ENCODE results near the gene HYCC2. TPM values are rescaled to one million over a fixed set of nuclear protein-coding genes. Genes with fewer than 3 reads are reported as not detected.
"Not testable (repeated sequence)": the region's sequence is repeated elsewhere in the genome, so short reads cannot be mapped to it uniquely, and the experiment has no call there.

The HYCC2 gene
- total and polyA plus RNA-seq, 10 donors, result 3.2 to 68.9 (median 42.7) TPM

- H3K27me3 ChIP-seq (replicated peaks in 1 of 7); DNase-seq; H3K9me3 ChIP-seq: not testable (repeated sequence)
- Histone ChIP-seq H3K36me3 (peaks cover 0 to 20% (median 0%) of the 10 kb centered on the region in 6 donors), H3K4me1 (peaks cover 14 to 83% (median 55%) of the 10 kb centered on the region in 6 donors), H3K4me3 (peak overlapping the region; percentile 57 to 81 (median 78)), H3K27ac (peak overlapping the region; percentile 89 to 100 (median 100))
- intact Hi-C loops (cut with DNase I; ENCODE audit: low total_unique reads), result loop anchor here (2.0 kb wide), 1 partner anchor 39 kb away; no protein-coding TSS in a partner anchor
- WGBS, 5 donors, result 12 to 18% (median 14%) methylated on average over 13 of the region's 13 CpGs
- TF ChIP-seq CTCF (IDR thresholded peaks at IDR 0.05 in 8 of 11, conservative IDR thresholded peaks at IDR 0.05 in 3 of 11), result peak in 1 of 11 experiments; percentile 13
Observed at GRCh38 chr2:201117735-201118094, 46.2 kb upstream of the HYCC2 start.

GRCh38 chr2:201116959-201117734, 45.7 kb upstream of the HYCC2 start:
- DNase-seq, result no peak
- TF ChIP-seq POLR2AphosphoS5 (IDR thresholded peaks at IDR 0.05) (peak in 1 of 3 donors; percentile 72), CTCF (IDR thresholded peaks at IDR 0.05 in 8 of 11, conservative IDR thresholded peaks at IDR 0.05 in 3 of 11) (peak; percentile 16 to 78 (median 54)), POLR2A (IDR thresholded peaks at IDR 0.05) (peak in 1 of 3 donors; percentile 76)
- H3K9me3 ChIP-seq, result no peaks in the 10 kb centered on the region
- H3K4me1 ChIP-seq, result peaks cover 8 to 83% (median 49%) of the 10 kb centered on the region in 6 donors
- H3K27ac ChIP-seq, result peak overlapping the region; percentile 89 to 100 (median 100)
- WGBS, 5 donors, result 0 to 2% (median 1%) methylated on average over 22 of the region's 22 CpGs
- no peaks in the 10 kb centered on the region for H3K27me3 ChIP-seq (replicated peaks in 1 of 7)
- H3K4me3 ChIP-seq, result peak overlapping the region; percentile 57 to 81 (median 78)
- peaks cover 0 to 14% (median 0%) of the 10 kb centered on the region in 6 donors for H3K36me3 ChIP-seq
- intact Hi-C loops (cut with DNase I; ENCODE audit: low total_unique reads), result no loop called here

GRCh38 chr2:201116115-201116958, 44.9 kb upstream of the HYCC2 start, which contains the start of gene CFLAR:
Gene CFLAR, plus strand, starts transcription at chr2:201116164. Its CDS starts 13,702 bp downstream, at chr2:201129866.
- intact Hi-C loops (cut with DNase I; ENCODE audit: low total_unique reads), result no loop called here
- Histone ChIP-seq H3K4me3 (peak within 1 kb of the TSS; percentile 57 to 81 (median 78)), H3K27ac (peak within 1 kb of the TSS; percentile 89 to 100 (median 100)), H3K27me3 (replicated peaks in 1 of 7) (no peaks in the 10 kb centered on the region), H3K4me1 (peaks cover 0 to 80% (median 41%) of the 10 kb centered on the region in 6 donors), H3K9me3 (no peaks in the 10 kb centered on the region), H3K36me3 (peaks cover 0 to 6% (median 0%) of the 10 kb centered on the region in 6 donors)
- 0 to 1% (median 0%) methylated on average over 41 to 75 of the region's 75 CpGs for WGBS, 5 donors
- peak; percentile 97 for DNase-seq
- TF ChIP-seq POLR2AphosphoS5 (IDR thresholded peaks at IDR 0.05) (peak; percentile 87 to 92 (median 92)), CTCF (IDR thresholded peaks at IDR 0.05 in 8 of 11, conservative IDR thresholded peaks at IDR 0.05 in 3 of 11) (peak in 3 of 11 experiments; percentile 5 to 21 (median 19)), POLR2A (IDR thresholded peaks at IDR 0.05) (peak in 2 of 3 donors; percentile 18 to 61)

Data from spleen (tissue), 11 donors.